ENCODE data around the gene TXNDC2. TPM values are rescaled to one million over a fixed set of nuclear protein-coding genes. Genes with fewer than 3 reads are reported as not detected.

TXNDC2 gene
- total RNA-seq (ENCODE audit: low replicate concordance), result not detected in 2 replicates

- Histone ChIP-seq H2AFZ (replicated peaks) (no peak within 1 kb of the TSS), H3K4me1 (no peaks in the 10 kb centered on the region), H3K36me3 (no peaks in the 10 kb centered on the region), H3K27ac (no peak within 1 kb of the TSS), H3F3A (ENCODE audit: low read depth) (no peaks in the 10 kb centered on the region), H3K9ac (no peak within 1 kb of the TSS), H3K27me3 (no peaks in the 10 kb centered on the region), H4K20me1 (ENCODE audit: low read depth) (no peaks in the 10 kb centered on the region), H3K79me2 (ENCODE audit: low read depth) (no peaks in the 10 kb centered on the region), H3K4me3 (no peak within 1 kb of the TSS), H3K4me2 (no peak within 1 kb of the TSS), H3K9me3 (ENCODE audit: low read depth) (no peaks in the 10 kb centered on the region)
- Mint-ChIP-seq H3K4me3 (no peak within 1 kb of the TSS), H3K36me3 (no peaks in the 10 kb centered on the region), H3K27ac (no peak within 1 kb of the TSS), H3K9me3 (no peaks in the 10 kb centered on the region), H3K27me3 (ENCODE audit: insufficient read depth, low read depth) (peaks cover 6% of the 10 kb centered on the region), H3K4me1 (peaks cover 3% of the 10 kb centered on the region)
- TF ChIP-seq EZH2phosphoT487 (IDR thresholded peaks at IDR 0.05), result no peak
- no peak for TF ChIP-seq EZH2 (IDR thresholded peaks at IDR 0.05)
- no peak for TF ChIP-seq CTCF (IDR thresholded peaks at IDR 0.05)
- no peak for DNase-seq (ENCODE audit: low spot score)
Measured at GRCh38 chr18:9885170-9886004, at the start of gene TXNDC2. TXNDC2 (plus strand) TSS chr18:9885973; CDS start chr18:9886681, 708 bp downstream.

GRCh38 chr18:9838144-9838877, 47.5 kb upstream of the TXNDC2 start:
- H3K27me3 ChIP-seq, result no peaks in the 10 kb centered on the region
- no peaks in the 10 kb centered on the region for H3K79me2 ChIP-seq (ENCODE audit: low read depth)
- H3F3A ChIP-seq (ENCODE audit: low read depth), result peaks cover 19% of the 10 kb centered on the region
- H2AFZ ChIP-seq (replicated peaks), result peak overlapping the region; percentile 89
- H3K9ac ChIP-seq, result no peak overlapping the region
- H3K9me3 Mint-ChIP-seq, result peaks cover 1% of the 10 kb centered on the region
- H3K27me3 Mint-ChIP-seq (ENCODE audit: insufficient read depth, low read depth), result peaks cover 4% of the 10 kb centered on the region
- H3K4me1 ChIP-seq, result peaks cover 32% of the 10 kb centered on the region
- peak overlapping the region; percentile 76 for H3K27ac Mint-ChIP-seq
- H3K9me3 ChIP-seq (ENCODE audit: low read depth), result no peaks in the 10 kb centered on the region
- H3K36me3 Mint-ChIP-seq, result peaks cover 7% of the 10 kb centered on the region
- H3K36me3 ChIP-seq, result no peaks in the 10 kb centered on the region
- H4K20me1 ChIP-seq (ENCODE audit: low read depth), result no peaks in the 10 kb centered on the region
- peaks cover 38% of the 10 kb centered on the region for H3K4me1 Mint-ChIP-seq
- DNase-seq (ENCODE audit: low spot score), result peak; percentile 85
- H3K27ac ChIP-seq, result no peak overlapping the region
- H3K4me2 ChIP-seq, result peak overlapping the region; percentile 33
- TF ChIP-seq EZH2phosphoT487 (IDR thresholded peaks at IDR 0.05), result no peak
- TF ChIP-seq EZH2 (IDR thresholded peaks at IDR 0.05), result no peak
- no peak for TF ChIP-seq CTCF (IDR thresholded peaks at IDR 0.05)
- H3K4me3 ChIP-seq, result no peak overlapping the region
- H3K4me3 Mint-ChIP-seq, result no peak overlapping the region

- H3K4me1 ChIP-seq, result peaks cover 29% of the 10 kb centered on the region
- Mint-ChIP-seq H3K27ac (peak overlapping the region; percentile 11), H3K9me3 (no peaks in the 10 kb centered on the region), H3K27me3 (ENCODE audit: insufficient read depth, low read depth) (peaks cover 4% of the 10 kb centered on the region), H3K4me3 (no peak overlapping the region), H3K36me3 (peaks cover 4% of the 10 kb centered on the region), H3K4me1 (peaks cover 41% of the 10 kb centered on the region)
- peaks cover 15% of the 10 kb centered on the region for H3F3A ChIP-seq (ENCODE audit: low read depth)
- H3K27me3 ChIP-seq, result no peaks in the 10 kb centered on the region
- H3K27ac ChIP-seq, result no peak overlapping the region
- H3K4me2 ChIP-seq, result no peak overlapping the region
- H4K20me1 ChIP-seq (ENCODE audit: low read depth), result no peaks in the 10 kb centered on the region
- peak overlapping the region; percentile 89 for H2AFZ ChIP-seq (replicated peaks)
- no peaks in the 10 kb centered on the region for H3K36me3 ChIP-seq
- no peak for DNase-seq (ENCODE audit: low spot score)
- no peaks in the 10 kb centered on the region for H3K9me3 ChIP-seq (ENCODE audit: low read depth)
- H3K4me3 ChIP-seq, result no peak overlapping the region
- no peaks in the 10 kb centered on the region for H3K79me2 ChIP-seq (ENCODE audit: low read depth)
- no peak overlapping the region for H3K9ac ChIP-seq
- TF ChIP-seq EZH2phosphoT487 (IDR thresholded peaks at IDR 0.05) (no peak), EZH2 (IDR thresholded peaks at IDR 0.05) (no peak), CTCF (IDR thresholded peaks at IDR 0.05) (no peak)
Measured at GRCh38 chr18:9839211-9839610, 46.6 kb upstream of the TXNDC2 start.

Data from neural progenitor cell (in vitro differentiated cells).